HG03060 (cell line): ENCODE measurements around the gene FGD5.

ENCODE experiments used
- ATAC-seq: cut with Tn5 transposase; IDR thresholded peaks from one replicate; pipeline ENCODE4 v1.9.1; 2021; ENCODE audit warnings: low read depth, moderate number of reproducible peaks; ENCODE audit not compliant: unreplicated experiment

The FGD5 gene

DNA sequence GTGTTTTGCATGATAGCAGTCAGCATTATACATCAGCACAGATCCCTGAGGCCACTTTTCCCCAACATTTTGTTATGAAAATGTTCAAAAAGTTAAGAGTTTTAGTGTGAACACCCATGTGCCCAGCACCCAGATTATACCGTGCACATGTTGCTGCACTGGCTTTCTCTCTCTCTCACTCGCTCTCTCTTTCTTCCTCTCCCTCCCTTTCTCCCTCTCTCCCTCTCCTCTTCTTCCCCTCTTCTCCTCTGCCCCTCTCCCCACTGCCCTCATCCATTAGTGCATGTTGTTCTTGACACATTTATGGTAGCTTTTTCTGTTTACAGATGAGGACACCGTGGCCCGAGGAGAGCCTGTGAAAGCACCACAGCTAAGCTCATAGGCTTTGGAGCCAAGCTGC, 7.3 kb downstream of the FGD5 start:
- no peak for ATAC-seq

DNA sequence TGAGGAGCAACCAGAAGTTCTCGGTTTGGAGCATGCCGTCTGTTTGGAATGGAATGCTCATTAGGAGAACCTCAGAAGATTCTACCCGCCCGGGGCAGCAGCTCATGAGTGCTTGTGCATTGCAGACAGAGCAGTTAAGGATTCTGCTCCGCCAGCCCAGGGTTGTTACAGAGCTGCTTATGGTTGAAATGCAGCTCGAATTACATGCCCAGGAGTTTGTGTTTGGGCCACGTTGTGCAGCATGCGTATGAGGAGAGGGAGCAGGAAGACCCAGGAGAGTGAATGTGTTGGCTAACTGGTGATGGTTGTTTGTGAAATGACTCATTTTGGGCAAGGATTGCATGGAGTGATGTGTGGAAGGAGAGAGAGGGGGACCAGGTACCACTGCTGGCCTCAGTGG, 9.0 kb downstream of the FGD5 start:
- ATAC-seq: no peak

DNA sequence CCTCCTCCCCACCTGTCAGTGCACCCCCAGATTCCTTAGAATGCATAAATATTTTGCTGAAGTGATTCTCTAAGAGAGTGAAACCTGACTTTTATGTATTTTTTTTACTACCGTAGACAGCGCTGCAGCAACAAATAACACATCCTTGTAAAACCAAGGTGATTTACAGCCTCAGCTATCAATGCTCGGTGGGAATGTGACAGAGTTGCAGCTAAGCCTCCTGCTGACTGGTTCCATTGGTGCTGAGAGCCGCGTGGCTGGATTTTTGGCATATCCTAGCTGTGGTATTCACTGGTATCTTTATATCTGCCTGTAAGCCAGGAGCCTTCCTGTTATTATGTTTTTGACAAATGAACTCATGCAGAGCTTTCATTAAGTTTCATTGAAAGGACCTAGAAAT, 11.0 kb downstream of the FGD5 start:
- ATAC-seq: no peak

DNA sequence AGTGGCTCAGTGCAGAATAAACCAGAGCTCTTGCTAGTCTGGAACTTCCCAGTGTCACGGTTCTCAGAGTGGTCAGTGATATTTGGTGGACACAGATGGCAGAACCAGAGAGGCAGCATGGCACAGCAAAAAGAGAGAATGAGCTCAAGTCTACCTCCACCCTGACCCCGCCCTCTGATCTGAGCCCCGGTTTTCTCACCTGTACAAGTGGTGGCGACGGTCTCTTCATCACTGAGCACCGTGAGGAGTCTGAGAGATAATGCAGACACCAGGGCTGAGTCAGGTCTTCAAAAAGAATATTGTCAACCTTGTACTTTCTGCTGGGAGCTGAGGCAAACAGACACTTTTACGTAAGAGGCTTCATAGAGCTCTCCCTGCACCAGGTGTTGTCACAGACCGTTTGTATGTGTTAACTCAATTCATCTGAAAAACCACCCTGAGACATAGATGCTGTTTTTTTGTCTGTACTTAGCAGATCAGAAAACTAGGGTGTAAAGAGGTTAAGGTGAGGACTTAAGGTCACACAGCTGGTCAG, 13.2 kb downstream of the FGD5 start:
- ATAC-seq: no peak

DNA sequence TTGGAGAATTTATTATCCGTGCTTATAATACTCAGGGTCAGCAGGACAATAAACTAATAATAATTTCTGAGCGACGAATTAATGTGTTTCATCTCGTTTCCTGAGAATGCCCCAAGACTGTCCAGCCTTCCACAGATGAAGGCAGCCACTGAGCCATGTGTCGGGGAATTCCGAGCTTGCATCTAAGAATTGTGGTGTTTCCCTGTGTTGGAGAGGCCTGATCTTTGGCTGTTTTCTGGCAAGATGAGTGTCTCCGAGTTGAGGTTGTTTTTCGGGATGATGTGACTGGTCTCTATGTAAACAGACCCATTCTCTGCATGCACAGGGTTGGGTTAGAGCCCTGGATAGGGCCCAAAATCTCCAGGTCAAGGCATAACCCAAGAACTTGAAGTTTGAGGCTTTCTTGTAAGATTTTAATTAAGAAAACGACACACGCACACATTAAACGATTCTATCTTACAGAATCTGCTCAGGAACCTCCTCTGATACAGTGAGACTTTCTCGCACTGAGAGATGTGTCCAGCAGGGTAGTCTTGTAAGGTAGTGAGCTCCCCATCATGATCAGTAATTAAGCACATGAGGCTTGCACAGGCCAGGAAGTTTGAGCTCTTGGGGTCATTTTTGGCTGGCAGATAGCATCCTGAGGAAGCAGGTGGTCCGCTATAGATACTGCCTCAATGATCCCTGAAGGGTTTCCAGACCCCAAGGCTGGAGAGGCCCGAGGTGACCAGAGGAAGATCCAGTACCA, 14.4 kb downstream of the FGD5 start:
- no peak for ATAC-seq

DNA sequence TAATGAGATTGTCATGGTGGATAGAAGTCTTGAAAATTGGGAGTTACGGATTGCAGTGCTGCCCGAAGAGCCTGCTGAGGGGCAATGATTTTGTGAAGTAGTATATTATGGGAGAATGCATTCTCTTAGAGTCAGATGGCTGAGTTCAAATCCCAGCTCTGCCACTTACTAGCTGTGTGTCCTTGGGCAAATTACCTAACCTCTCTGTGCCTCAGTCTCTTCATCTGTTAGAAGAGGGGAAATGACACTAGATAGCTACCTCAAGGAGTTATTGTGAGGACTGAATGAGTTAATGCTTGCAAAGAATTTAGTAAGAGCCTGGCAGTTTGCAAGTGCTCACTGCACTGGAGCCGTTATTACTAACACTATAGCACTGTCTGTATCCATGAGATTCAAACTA, 15.4 kb downstream of the FGD5 start:
- no peak for ATAC-seq

DNA sequence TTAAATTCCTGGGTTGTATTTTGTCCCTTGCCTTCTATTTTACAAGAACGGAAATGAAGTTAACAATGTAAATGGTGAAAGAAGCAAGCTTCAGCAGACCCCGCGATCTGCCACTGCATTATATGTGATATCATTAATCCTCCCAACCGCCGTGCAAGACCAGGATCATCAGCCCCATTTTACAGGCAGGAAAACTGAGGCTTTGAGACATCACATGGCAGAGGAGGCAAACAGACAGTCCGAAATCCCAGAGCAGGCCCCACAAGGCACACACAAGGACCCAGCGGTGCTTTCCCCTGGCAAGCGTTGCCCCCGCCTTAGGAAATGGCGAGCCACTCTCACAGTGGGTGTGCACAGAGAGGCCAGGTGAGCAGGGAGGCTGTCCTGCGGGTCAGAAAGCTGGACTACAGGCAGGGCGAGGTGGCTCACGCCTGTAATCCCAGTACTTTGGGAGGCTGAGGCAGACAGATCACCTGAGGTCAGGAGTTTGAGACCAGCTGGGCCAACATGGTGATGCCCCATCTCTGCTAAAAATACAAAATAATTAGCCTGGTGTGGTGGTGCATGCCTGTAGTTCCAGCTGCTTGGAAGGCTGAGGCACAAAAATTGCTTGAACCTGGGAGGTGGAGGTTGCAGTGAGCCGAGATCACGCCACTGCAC, 16.2 kb downstream of the FGD5 start:
- ATAC-seq: no peak

DNA sequence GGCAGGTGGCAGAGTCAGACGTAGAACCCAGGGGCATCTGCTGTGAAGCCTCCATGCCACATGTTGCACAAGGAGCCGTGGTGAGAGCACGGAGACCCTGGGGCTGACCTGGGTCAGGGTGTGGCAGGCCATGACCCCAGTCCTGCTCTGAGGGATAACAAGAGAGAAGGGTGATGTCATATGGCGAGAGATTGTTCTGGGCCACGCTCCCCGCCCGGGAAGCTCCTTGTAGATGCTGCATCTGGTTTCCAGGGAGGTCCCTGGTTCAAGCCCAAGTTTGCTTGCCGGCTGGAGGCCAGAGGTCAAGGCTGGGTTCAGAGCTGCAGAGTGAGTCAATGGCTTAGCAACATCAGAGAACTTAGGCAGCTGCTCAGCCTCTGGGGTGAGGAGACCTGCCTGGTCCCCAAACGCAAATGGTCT, 17.3 kb downstream of the FGD5 start:
- no peak for ATAC-seq

DNA sequence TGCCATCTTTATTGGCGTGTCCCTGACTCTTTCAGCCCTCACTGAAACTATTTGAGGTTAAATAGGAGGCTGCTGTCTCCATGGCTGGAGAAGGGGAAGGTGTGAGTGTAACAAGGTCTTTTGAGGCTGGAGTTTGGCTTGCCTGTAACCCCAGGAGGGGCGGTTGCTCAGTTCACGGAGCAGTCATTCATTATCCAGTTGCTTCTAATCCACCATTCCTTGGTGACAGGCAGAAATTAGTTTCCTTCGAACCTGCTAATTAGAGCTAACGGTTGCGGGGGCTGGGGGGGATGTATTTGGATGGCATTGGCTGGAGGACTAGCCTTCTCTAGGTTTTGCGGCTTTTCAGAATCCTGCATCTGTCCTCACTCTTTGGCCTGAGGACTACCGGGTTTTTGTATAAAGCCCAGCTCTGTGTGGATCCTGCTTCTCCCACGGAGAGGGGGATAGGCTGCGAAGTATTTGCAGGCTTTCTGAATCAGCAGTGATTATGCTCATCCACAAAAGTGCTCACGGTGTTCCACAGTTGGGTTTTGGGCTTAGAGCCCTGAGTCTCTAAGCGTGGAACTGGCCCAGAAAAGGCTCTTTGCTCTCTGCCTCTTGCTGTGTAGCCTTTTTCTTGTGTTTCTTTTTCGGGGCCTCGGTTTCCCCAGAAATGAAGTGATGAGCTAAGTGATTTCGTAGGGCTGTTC, 18.6 kb downstream of the FGD5 start:
- ATAC-seq: no peak

DNA sequence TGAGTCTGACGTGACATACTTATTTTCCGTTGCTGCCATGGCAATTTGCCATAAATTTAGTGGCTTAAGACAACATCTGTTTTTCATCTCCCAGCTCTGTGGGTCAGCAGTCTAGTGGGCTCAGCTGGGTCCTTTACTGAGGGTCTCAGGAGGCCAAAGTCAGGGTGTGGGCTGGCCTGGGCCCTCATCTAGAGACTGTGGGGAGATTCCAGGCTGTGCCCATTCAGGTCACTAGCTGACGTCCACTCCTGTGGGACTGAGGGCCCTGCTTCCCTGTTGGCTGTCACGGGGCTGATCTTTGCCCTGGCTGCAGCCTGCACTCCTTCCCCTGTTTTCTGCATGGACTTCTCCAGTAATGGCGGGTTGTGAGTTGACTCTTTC, 19.1 kb downstream of the FGD5 start:
- ATAC-seq: no peak

DNA sequence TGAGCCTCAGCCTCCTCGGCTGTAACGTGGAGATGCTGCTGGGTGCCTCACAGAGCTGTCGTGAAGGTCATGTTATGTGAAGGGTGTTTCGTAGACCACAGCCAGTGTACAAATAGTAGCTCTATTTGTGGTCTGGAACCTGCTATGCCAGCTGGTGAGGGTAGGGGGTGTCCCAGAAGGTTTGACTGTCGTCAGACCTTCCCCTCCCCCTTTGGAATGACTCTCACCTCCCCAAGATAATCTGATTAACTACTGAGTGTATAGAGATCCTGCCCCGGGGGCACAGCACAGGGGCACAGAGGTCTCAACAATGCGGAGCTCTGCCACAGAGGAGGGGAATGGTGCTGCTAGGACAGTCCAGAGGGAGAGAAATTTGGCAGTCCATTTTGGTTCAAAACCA, 20.5 kb downstream of the FGD5 start:
- no peak for ATAC-seq

DNA sequence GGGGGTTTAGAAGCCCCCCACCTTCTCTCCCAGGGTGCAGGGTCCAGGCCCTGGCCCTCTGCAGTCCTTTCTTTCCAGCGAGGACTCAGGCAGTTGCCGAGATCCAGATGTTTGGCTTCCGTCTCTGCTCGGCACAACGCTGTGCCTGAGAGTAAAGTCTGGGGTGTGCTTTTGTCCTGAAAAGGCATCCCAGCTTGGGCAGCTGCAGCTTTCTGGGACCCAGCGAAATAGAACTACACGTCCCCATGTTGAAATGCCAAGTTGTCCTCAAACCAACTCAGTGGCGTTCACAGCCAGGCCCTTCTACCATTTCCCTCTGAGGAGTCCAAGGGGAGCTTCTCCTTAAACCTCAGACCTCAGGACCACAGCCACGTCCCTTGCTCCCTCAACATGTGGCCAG, 23.1 kb downstream of the FGD5 start:
- ATAC-seq: no peak

DNA sequence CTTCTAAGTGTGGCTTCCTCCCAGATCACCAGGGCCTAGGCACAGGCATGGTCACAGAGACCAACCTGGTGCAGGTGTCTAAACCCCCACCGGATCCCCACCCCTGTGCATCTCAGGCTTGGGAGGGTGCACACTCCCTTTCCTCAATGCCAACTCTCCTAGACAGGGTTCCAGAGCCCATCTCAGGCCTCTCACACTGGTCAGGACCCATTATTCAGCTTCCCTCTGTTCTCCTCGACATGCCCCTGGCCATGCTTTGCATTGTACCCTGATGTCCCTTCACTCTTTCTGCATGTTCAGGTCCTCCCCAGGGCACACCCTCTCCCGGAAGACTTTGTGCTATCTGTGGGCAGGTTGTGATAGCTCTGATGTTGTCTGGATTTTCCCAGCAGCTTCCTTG, 23.5 kb downstream of the FGD5 start:
- no peak for ATAC-seq

DNA sequence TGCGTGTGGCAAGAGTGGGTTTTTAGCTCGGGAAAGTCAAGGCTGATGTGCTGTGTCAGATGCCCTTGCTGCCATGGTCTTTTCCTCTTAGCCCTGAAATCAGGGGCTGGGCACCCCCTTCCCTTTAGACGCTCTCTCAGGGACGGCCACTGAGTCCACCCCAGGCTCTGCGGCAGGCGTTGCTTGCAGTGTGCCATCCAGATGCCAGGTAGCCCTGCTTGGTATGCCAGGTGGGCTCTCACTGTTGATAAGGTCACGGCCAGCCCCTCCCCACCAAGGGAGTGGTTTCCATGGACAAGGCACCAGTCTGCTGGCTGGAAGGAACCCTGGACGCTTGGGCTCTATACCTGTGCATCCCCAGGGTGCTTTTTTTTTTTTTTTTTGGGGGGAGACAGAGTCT, 24.6 kb downstream of the FGD5 start:
- ATAC-seq: no peak

DNA sequence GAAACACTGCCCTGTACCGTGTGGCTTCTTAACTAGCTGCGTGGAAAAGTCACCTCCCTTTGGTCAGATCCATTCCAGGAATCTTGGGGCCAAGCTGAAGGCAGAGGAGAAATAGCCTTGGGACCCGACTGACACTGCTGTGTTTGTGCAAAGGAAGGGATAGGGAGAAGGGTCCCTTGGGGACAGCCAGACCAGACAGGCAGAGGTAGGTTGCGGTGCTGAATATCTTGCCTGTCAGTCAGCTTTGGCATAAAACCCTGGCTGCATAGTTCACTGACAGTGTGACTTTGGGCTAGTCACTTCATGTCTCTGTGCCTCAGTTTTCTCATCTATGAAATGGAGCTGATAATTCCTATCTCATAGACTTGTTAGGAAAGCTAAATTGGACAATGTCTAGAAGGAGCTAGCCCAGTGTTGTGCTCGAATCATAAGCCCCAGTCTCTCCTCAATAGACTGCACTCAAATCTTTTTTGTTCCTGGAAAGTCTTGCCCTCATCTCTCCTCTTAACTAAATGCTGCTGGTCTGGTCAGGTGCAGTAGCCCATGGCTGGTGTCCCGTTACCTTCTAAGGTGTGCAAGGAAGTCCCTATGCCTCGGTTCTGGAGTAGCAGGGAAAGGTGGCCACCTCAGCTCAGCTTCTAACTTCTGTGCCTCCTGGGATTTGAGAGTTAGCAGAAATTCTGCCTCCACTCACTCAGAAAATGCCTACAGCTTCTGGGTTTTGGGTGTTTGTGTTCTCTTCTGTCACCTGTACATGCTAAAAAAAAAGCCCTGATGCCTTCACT, 25.8 kb downstream of the FGD5 start:
- ATAC-seq: no peak

DNA sequence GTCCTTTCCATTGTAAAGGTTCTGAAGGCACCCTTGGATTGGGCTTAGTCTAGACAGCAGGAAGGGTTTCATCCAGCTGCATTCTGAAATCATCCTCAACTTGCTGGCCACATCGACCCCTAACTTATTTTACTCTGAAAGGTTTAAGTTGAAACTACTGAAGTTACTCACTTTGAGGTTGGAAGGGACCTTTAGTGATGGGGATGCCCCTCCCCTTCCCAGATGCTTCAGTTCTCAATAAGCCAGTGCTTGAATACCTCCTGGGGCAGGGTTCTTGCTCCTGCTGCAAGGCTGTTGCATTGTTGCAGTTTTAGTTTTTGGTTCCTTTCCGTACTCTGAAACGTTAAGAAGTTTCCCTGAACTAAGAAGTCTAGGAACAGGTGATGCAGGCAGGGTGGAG, 26.4 kb downstream of the FGD5 start:
- ATAC-seq: no peak

DNA sequence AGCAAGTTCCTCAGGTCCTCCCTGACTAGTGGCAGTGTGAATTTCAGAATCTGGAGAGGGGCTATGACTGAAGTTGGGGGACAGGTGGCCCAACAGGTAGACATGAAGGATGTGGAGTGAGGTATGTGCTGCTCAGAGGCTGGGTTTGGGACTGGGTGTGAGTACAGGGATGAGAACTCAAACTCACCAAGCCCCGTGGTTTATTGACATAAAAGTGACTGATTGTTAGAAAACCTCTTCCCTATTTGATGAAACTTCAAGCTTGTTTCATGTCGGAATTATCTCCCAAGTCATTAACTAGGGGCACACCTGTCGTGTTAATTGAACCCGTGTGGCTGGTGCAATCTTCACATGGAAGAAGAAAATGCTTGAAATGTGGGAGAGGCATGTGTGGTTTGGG, 27.1 kb downstream of the FGD5 start:
- no peak for ATAC-seq

DNA sequence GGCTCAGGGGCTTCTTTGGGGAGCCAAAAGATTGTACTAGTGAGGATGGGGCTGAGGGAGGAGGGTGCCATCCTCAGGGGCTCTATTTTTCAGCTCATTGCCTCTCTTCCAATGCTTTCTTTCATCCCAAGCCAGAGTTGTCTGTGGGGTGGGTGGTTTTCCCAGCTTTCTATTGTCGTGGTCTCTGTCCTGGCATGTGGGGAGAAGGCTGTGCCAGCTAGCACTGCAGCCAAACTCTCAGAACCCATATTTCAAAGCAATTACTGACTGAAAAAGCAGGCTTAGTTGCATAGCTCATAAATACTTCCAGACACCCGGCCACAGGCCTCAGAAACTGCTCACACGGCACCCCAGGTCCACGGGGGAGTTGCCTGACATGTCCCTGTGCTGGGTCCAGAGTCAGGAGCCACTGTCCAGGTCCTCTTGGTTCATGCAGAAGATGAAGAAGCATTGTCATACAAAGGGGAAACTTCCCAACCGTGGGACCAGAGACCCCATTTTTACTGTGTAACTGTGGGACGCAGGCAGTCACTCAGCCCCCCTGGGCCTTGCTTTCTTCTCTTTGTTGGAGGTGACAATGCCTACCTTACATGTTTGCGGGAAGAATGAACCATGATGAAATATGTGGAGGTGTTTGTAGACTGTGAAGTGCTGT, 27.6 kb downstream of the FGD5 start:
- ATAC-seq: no peak

DNA sequence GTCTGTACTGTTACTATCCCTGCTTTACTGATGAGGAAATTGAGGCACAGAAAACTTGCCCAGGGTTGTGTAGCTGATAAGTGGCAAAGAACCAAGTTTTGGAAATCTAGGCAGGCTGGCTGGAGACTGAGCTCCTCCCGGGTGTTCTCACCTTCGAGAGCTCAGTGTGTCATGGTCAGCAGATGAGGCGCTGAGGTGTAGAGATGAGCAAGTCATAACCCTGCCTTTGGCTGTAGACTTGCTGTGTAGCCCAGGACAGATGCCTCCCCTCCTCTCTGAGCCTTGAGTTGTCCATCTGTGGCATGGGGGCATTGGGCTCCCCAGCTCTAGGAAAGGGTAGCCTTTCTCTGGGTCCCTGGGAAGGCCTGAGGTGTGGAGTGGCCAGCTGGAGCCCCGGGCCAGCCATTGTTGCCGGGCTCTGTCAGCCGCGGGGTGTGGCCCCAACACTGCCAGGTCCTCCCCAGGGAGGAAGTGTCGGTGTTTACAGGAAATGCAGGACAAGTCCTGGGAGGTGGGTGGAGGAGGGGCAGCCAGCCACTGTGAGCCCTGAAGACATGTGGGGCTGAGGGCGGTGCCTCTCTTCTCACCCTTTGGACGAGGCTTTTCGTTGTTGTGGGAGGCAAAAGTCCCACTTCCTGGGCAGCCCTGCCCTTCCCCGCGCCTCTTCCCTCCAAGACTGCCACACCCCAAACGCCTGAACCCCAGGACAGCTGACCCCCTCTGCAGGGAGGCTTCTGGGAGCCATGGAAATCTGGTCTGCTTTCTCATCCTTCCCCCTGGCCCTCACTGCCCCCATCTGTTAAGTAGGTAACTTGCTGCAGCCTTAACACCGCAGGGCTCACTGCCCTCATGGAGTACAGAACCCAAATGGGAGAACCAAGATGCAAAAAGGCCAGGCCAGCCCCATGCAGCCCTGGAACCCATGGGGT, 29.1 kb downstream of the FGD5 start:
- ATAC-seq: no peak
